SK-N-SH treated with all-trans-retinoic acid at 6 μM for 48 hours (cell line): ENCODE results near the gene NFATC4.

Experiments
- ARNTL ChIP-seq: fragments of 450-650 bp; formaldehyde crosslinking; IDR thresholded peaks from 2 replicates; pipeline ENCODE4 v1.5.0; 2020; ENCODE audit warnings: low read depth, mild to moderate bottlenecking, moderate library complexity, borderline replicate concordance
- BACH2 ChIP-seq: fragments of 250-450 bp; sonication (Bioruptor Pico); IDR thresholded peaks from 2 replicates; pipeline ENCODE4 v1.9.0; 2021; ENCODE audit warnings: mild to moderate bottlenecking, borderline replicate concordance
- CREB5 ChIP-seq: fragments of 250-450 bp; sonication (Bioruptor Pico); IDR thresholded peaks from 2 replicates; pipeline ENCODE4 v1.5.1; 2020; ENCODE audit warnings: low read depth, mild to moderate bottlenecking, moderate library complexity
- CSDC2 ChIP-seq: fragments of 250-450 bp; sonication (Bioruptor Pico); IDR thresholded peaks from 2 replicates; pipeline ENCODE4 v1.5.0; 2020; ENCODE audit warnings: mild to moderate bottlenecking, moderate library complexity
- PATZ1 ChIP-seq: fragments of 250-450 bp; sonication (Bioruptor Pico); IDR thresholded peaks from 2 replicates; pipeline ENCODE4 v1.8.0; 2020; ENCODE audit warnings: mild to moderate bottlenecking, moderate library complexity, borderline replicate concordance
- PPARA ChIP-seq: fragments of 250-450 bp; sonication (Bioruptor Pico); IDR thresholded peaks from 2 replicates; pipeline ENCODE4 v1.5.0; 2020; ENCODE audit warnings: mild to moderate bottlenecking, borderline replicate concordance
- SNAI2 ChIP-seq: fragments of 250-450 bp; sonication (Bioruptor Pico); IDR thresholded peaks from 2 replicates; pipeline ENCODE4 v1.5.0; 2020; ENCODE audit warnings: mild to moderate bottlenecking, moderate library complexity
- TOX ChIP-seq: fragments of 250-450 bp; sonication (Bioruptor Pico); IDR thresholded peaks from 2 replicates; pipeline ENCODE4 v1.8.0; 2021; ENCODE audit warnings: mild to moderate bottlenecking, moderate library complexity, borderline replicate concordance
- ZC3H10 ChIP-seq: fragments of 250-450 bp; sonication (Bioruptor Pico); IDR thresholded peaks from 2 replicates; pipeline ENCODE4 v1.5.1; 2021; ENCODE audit warnings: mild to moderate bottlenecking, moderate library complexity
- ZFP3 ChIP-seq: fragments of 250-450 bp; sonication (Bioruptor Pico); IDR thresholded peaks from 2 replicates; pipeline ENCODE4 v1.5.0; 2020; ENCODE audit warnings: mild to moderate bottlenecking, moderate library complexity
- ZFP30 ChIP-seq: fragments of 450-650 bp; formaldehyde crosslinking; IDR thresholded peaks from 2 replicates; pipeline ENCODE4 v1.5.0; 2022; ENCODE audit warnings: mild to moderate bottlenecking, moderate library complexity
- ZNF70 ChIP-seq: fragments of 450-650 bp; formaldehyde crosslinking; IDR thresholded peaks from 2 replicates; pipeline ENCODE4 v1.5.0; 2020; ENCODE audit warnings: mild to moderate bottlenecking, moderate library complexity
- ZNF8 ChIP-seq: fragments of 450-650 bp; formaldehyde crosslinking; IDR thresholded peaks from 2 replicates; pipeline ENCODE4 v1.5.0; 2020; ENCODE audit warnings: mild to moderate bottlenecking, moderate library complexity
- TF ChIP-seq, protein P1 (sequence below): fragments of 250-450 bp; sonication (Bioruptor Pico); IDR thresholded peaks from 2 replicates; pipeline ENCODE4 v1.8.0; 2021; ENCODE audit warnings: low read depth, mild to moderate bottlenecking, moderate library complexity, borderline replicate concordance

- TF ChIP-seq ZFP3 = no peak
- TF ChIP-seq SNAI2 (CRISPR knock-in tag) = no peak
- no peak for TF ChIP-seq PATZ1 (CRISPR knock-in tag)
- TF ChIP-seq TOX (CRISPR knock-in tag) = no peak
- no peak for TF ChIP-seq ARNTL
- no peak for TF ChIP-seq ZNF8
- no peak for TF ChIP-seq ZC3H10 (CRISPR knock-in tag)
- TF ChIP-seq CREB5 (CRISPR knock-in tag) = no peak
- TF ChIP-seq ZNF70 (CRISPR knock-in tag) = no peak
- no peak for TF ChIP-seq ZFP30 (CRISPR knock-in tag)
- TF ChIP-seq CSDC2 (CRISPR knock-in tag) = no peak
- no peak for TF ChIP-seq PPARA (CRISPR knock-in tag)
- TF ChIP-seq, protein P1, sequence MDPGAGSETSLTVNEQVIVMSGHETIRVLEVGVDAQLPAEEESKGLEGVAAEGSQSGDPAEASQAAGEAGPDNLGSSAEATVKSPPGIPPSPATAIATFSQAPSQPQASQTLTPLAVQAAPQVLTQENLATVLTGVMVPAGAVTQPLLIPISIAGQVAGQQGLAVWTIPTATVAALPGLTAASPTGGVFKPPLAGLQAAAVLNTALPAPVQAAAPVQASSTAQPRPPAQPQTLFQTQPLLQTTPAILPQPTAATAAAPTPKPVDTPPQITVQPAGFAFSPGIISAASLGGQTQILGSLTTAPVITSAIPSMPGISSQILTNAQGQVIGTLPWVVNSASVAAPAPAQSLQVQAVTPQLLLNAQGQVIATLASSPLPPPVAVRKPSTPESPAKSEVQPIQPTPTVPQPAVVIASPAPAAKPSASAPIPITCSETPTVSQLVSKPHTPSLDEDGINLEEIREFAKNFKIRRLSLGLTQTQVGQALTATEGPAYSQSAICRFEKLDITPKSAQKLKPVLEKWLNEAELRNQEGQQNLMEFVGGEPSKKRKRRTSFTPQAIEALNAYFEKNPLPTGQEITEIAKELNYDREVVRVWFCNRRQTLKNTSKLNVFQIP (CRISPR knock-in tag) = no peak
- TF ChIP-seq BACH2 (CRISPR knock-in tag) = no peak
Measured at GRCh38 chr14:24409192-24409591, 41.2 kb downstream of the NFATC4 start.
